AG08396 (cell line): ENCODE measurements around the gene ACTR3.

Experiments
- DNase-seq: peaks from one replicate; pipeline ENCODE4 v3.0.0; 2012; ENCODE audit warnings: low spot score, mixed read lengths

Gene ACTR3

GRCh38 chr2:113876503-113877387 is 13.1 kb upstream of the ACTR3 start:
- no peak for DNase-seq

GRCh38 chr2:113877711-113878598 is 11.9 kb upstream of the ACTR3 start:
- peak; percentile 22 for DNase-seq

GRCh38 chr2:113878743-113879142 is 11.1 kb upstream of the ACTR3 start:
- no peak for DNase-seq

GRCh38 chr2:113879457-113879856 is 10.4 kb upstream of the ACTR3 start:
- DNase-seq: no peak

DNA sequence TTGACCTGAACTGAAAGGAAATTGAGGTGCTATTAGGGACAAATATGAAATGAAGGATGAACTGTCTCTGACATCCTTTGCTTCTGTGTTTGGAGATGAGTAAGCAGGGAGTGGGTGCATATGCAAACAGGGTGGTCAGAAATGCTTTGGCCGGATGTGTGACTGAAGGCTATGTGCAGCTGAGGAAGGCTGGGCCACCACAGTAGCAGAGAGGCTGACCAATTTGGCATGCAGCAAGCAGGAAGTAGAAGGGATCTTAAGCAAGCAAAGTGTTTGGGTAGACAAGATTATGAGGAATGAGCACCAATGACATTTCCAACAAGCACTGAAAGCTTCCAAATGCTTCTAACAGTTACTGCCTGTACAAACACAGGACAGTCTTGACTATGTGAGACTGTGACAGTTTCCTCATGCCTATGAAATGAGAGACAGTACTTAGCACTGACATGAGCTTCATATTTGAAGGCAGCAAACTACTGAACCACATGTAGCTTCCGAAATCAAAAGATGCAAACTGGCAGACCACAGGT is 3.3 kb upstream of the ACTR3 start:
- DNase-seq: peak; percentile 60

DNA sequence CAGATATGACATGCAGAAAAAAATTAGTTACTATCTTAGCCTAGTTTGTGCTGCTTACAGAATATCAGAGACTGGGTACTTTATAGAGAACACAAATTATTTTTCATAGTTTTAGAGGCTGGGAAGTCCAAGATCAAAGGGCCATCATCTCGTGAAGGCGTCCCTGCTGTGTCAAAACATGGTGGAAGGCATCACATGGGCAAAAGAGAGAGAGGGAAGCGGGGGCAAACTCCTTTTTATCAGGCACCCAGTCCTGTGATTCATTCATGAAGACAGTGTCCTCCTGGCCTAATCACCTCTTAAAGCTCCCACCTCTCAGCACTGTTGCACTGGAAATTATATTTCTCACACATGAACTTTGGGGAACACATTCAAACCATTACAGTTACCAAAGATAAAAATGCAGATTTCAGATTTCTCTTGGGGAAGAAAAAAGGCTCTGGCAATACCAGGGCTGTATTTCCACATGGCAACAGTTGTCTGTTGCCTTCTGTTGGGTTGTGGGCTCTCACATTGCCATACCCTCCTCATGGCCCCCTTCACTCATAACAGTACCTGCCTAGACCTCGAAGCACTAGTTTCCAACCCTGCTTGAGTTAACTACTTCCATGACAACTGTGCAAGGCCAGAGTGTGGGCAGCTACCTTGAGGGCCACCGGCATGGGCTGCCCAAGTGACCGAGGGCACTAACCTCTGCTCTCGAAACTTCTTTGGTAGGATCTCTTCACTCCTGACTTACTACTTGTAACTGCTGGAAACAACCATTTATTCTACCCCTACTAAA is 2.7 kb upstream of the ACTR3 start:
- DNase-seq: no peak

DNA sequence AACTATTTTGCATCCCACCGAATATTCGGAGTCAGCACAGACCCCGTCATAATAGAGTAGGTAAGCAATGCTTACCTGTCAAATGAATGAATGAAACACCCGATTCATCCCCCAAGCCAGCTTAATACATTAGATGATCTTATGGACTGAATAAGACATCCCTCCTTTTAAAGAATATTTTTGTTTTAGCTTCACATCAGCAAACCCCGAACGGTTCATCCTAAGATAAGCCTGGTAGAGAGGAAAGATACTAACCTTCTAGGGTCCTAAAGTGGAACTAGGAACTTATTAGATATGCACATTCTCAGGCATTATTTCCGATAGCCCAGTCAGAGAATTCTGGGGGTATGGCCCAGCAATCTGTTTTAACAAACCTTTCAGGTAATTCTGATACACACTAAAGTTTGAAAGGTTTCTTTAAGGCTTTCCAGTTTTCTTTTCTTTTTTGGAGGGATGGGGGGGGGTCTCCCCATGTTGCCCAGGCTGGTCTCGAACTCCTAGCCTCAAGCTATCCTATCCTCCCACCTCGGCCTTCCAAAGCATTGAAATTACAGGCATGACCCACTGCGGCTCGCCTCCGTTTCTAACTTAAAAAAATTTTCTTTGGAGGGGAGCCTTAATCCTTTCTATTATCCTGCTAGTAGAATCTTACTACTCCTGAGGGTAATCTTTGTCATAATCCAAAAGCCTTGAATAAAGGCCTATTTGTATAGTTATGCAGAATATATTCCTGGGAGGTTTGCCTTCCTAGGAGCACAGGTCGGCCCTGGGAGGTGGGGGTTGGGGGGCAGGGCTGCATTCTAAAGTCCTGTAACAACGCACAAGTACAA is 1.0 kb upstream of the ACTR3 start:
- DNase-seq: no peak

- peak; percentile 29 for DNase-seq
These were observed 655 bp downstream of the ACTR3 start for GRCh38 chr2:113890253-113891235.

- no peak for DNase-seq
These were observed 1.5 kb downstream of the ACTR3 start for GRCh38 chr2:113891265-113891959.

DNA sequence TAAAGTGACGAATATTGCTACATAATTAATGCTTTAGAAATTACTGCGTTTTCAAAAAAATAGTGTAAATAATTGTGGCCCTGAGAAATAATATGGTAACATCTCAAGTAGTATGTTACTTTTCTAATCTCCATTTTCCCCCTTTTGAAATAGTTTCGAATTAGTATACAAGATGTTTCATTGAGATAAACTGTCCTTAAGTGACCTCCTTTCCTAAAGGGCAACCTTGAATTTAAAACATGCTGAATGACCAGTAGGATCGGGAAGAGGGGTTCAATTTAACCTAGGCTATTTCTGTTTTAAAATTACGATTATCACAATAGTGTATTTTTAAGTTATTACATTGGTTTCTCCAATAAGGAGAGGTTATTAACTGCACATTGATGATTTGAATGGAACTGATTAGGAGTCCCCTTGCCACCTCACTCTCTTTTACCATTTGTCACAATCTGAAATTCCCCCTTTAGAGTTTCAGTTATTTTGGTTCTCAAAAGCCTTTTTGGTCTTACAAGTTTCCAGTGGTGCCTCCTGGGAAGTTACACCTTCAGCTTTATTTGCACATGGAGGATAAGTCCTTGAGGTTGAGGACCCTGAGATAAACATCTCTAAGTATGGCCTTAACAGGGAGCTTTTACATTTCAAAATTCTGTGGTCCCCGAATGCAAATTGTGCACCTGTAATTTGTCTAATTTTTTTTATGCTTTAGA is 2.3 kb downstream of the ACTR3 start:
- no peak for DNase-seq

DNA sequence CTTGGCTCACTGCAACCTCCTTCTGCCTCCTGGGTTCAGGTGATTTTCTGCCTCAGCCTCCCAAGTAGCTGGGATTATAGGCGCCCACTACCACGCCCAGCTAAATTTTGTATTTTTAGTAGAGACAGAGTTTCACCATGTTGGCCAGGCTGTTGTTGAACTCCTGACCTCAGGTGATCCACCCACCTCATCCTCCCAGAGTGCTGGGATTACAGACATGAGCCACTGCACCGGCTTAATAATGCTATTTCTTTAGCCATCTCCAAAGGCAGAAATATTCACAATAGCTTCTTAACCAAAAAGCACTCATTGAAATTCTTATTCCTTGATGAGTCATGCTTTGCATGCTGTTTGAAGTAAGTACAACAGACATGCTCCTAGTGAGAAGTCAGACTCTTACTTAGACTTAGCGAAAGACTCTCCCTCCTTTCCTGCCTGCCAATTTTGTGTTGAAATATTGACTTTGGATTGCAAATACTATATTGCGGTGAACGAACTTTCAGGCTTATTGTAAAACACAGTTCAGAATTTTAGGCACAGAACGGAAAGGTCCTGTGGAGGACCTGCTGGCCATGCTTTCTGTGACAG is 4.4 kb downstream of the ACTR3 start:
- peak; percentile 48 for DNase-seq

GRCh38 chr2:113895301-113895700 is 5.4 kb downstream of the ACTR3 start:
- DNase-seq: no peak

GRCh38 chr2:113895819-113896563 is 6.1 kb downstream of the ACTR3 start:
- no peak for DNase-seq

DNA sequence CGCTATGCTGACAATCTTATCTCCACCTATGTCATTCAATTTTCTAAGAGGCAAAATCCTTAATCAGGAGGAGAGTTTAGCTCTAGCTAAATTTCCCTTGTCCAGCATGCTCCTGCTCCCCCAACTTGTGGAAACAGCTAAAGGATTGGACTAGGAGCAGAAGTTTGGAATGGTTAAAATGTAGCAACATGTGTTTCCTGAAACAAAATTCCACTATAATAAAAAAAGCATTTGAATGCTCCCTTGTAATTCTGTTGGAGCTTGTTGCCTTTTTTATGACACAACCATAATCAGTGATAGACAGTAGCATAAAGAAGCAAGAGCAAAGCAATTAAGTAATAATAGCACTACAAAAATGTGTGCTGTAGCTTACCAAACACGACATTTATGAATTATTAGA is 6.9 kb downstream of the ACTR3 start:
- no peak for DNase-seq

DNA sequence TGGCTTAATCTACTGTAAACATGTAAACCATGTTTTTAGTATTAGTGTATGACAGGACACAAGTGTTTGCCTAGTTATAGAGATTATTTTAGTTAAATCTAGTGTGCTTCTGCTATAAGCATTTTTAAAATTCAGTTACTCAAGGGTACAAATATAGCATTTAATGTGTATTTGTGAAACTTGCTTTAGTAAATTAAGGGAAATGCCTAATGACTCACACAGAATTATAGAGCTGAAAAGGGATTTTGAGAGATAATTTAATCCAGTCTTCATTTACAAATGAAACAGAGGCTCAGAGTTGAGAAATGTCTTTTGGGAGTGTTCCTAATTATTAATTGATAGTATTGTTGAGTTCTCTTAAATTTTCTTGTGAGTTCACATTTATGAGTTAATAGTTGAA is 8.2 kb downstream of the ACTR3 start:
- no peak for DNase-seq

- DNase-seq: no peak
These were observed 9.3 kb downstream of the ACTR3 start for GRCh38 chr2:113899166-113899565.

- no peak for DNase-seq
These were observed 12.1 kb downstream of the ACTR3 start for GRCh38 chr2:113901943-113902342.
